Measurements from ENCODE around the gene LCN10. TPM values are rescaled to one million over a fixed set of nuclear protein-coding genes. Genes with fewer than 3 reads are reported as not detected.

Gene LCN10
- total and polyA plus RNA-seq, 2 of the 13 experiments (the other 11 are each of a cell fraction or from before 2014, with no cell fraction given) = 0.53 to 0.61 TPM

- intact Hi-C loops (cut with micrococcal nuclease; ENCODE audit: unreplicated experiment) (no loop called here), in situ Hi-C loops (cut with HindIII; ENCODE audit: extremely low pct_ligation_motif_present, low pct_unique_long_range_greater_than_20kb) (no loop called here)
- Histone ChIP-seq H3K36me3 (replicated peaks in 1 of 2; ENCODE audit: control insufficient read depth in 1 of 2, insufficient read depth in 2 of 2, low read length in 2 of 2) (no peaks in the 10 kb centered on the region), H4K20me1 (ENCODE audit: insufficient read depth, low read length) (no peaks in the 10 kb centered on the region), H3K79me2 (ENCODE audit: insufficient read depth, low read length) (no peaks in the 10 kb centered on the region), H3K27me3 (ENCODE audit: control insufficient read depth in 1 of 2, insufficient read depth in 2 of 2, low read length in 2 of 2) (0 out of 5 replicates have a peak, but pooled peaks cover 0 to 7% of the 10 kb centered on the region in 2 experiments), H3K4me3 (replicated peaks in 1 of 3; ENCODE audit: insufficient read depth in 1 of 3, low read depth in 2 of 3, low read length in 3 of 3) (peak within 1 kb of the TSS; percentile 6 to 50 (median 31); a peak in 4 of 6 replicates), H3K4me1 (ENCODE audit: insufficient read depth, low read length) (peaks cover 73% of the 10 kb centered on the region), H3K4me2 (ENCODE audit: low read depth, low read length) (peak within 1 kb of the TSS; percentile 67), H3K9me3 (ENCODE audit: low read length) (no peaks in the 10 kb centered on the region), H2AFZ (ENCODE audit: low read length) (no peak within 1 kb of the TSS), H3K9ac (ENCODE audit: insufficient read depth, low read depth, low read length) (peak within 1 kb of the TSS; percentile 52), H3K27ac (ENCODE audit: extremely low read length, insufficient read depth, low read length) (peak within 1 kb of the TSS; percentile 31)
- WGBS (ENCODE audit: low lambda C conversion rate) = 0% methylated on average over 1 of the region's 14 CpGs
- ATAC-seq = no peak
- BruUV-seq (replicated peaks) = no TSS peak
- no peak for DNase-seq (ENCODE audit: low spot score)
- no peak for FAIRE-seq
- ChIA-PET CTCF (ENCODE audit: low intra/inter-chr PET ratio, low total read pairs) (no interaction called here), POLR2A (no interaction called here)
- TF ChIP-seq ZNF770 (CRISPR knock-in tag; IDR thresholded peaks at IDR 0.05) (no peak), ARID4A (CRISPR knock-in tag; IDR thresholded peaks at IDR 0.05; ENCODE audit: borderline replicate concordance) (0 out of 2 replicates have a peak, but pooled peaks have one; percentile 12), ZBTB7A (CRISPR knock-in tag; IDR thresholded peaks at IDR 0.05) (0 out of 2 replicates have a peak, but pooled peaks have one; percentile 9), TFE3 (CRISPR knock-in tag; IDR thresholded peaks at IDR 0.05) (0 out of 2 replicates have a peak, but pooled peaks have one; percentile 16), MED13 (CRISPR knock-in tag; IDR thresholded peaks at IDR 0.05) (no peak), KDM5B (CRISPR knock-in tag; IDR thresholded peaks at IDR 0.05; ENCODE audit: borderline replicate concordance) (peak; percentile 49; the same call in 1 of the 2 replicates), GABPA (IDR thresholded peaks at IDR 0.05; ENCODE audit: low read depth, low read length) (no peak), GABPA (CRISPR knock-in tag; IDR thresholded peaks at IDR 0.05; ENCODE audit: low read depth) (no peak), TMF1 (CRISPR knock-in tag; IDR thresholded peaks at IDR 0.05; ENCODE audit: low read depth) (no peak), SOX13 (IDR thresholded peaks at IDR 0.05) (no peak), SOX13 (CRISPR knock-in tag; conservative IDR thresholded peaks at IDR 0.05 in 1 of 2, IDR thresholded peaks at IDR 0.05 in 1 of 2) (0 out of 4 replicates have a peak, but pooled peaks of 1 of the 2 experiments have one; percentile 8), PHF21A (CRISPR knock-in tag; IDR thresholded peaks at IDR 0.05) (0 out of 2 replicates have a peak, but pooled peaks have one; percentile 4), MEF2D (CRISPR knock-in tag; IDR thresholded peaks at IDR 0.05) (0 out of 2 replicates have a peak, but pooled peaks have one; percentile 35), ZBTB8A (CRISPR knock-in tag; IDR thresholded peaks at IDR 0.05; ENCODE audit: borderline replicate concordance, low read depth) (no peak), KDM5A (IDR thresholded peaks at IDR 0.05; ENCODE audit: borderline replicate concordance, low read length) (no peak), ZNF563 (CRISPR knock-in tag; IDR thresholded peaks at IDR 0.05) (no peak), ZNF547 (CRISPR knock-in tag; IDR thresholded peaks at IDR 0.05) (0 out of 2 replicates have a peak, but pooled peaks have one; percentile 27)
Measured at GRCh38 chr9:136764301-136764891, 21.7 kb upstream of the LCN10 start, which contains the start of gene LCN15. TSS of gene LCN15 (minus strand) at chr9:136764518. CDS start at chr9:136764488, 30 bp downstream.
